ENCODE measurements around the gene GAPDH.

Gene GAPDH

GRCh38 chr12:6529291-6529737 lies 5.0 kb upstream of the GAPDH start:
- no peak for DNase-seq (ENCODE audit: low read depth)

GRCh38 chr12:6530576-6531260 lies 3.6 kb upstream of the GAPDH start:
- no peak for DNase-seq (ENCODE audit: low read depth)

- DNase-seq (ENCODE audit: low read depth) = peak; percentile 63
Observed at GRCh38 chr12:6532051-6532926, 2.0 kb upstream of the GAPDH start.

- DNase-seq (ENCODE audit: low read depth) = no peak
Observed at GRCh38 chr12:6532927-6533652, 1.2 kb upstream of the GAPDH start.

GRCh38 chr12:6533653-6533922 lies 729 bp upstream of the GAPDH start:
- no peak for DNase-seq (ENCODE audit: low read depth)

- no peak for DNase-seq (ENCODE audit: low read depth)
Observed at GRCh38 chr12:6534695-6534944, 303 bp downstream of the GAPDH start.

- DNase-seq (ENCODE audit: low read depth) = peak; percentile 60
Observed at GRCh38 chr12:6534945-6535696, 804 bp downstream of the GAPDH start.

- no peak for DNase-seq (ENCODE audit: low read depth)
Observed at GRCh38 chr12:6535697-6535946, 1.3 kb downstream of the GAPDH start.

GRCh38 chr12:6535960-6536847 lies 1.9 kb downstream of the GAPDH start:
- no peak for DNase-seq (ENCODE audit: low read depth)

- DNase-seq (ENCODE audit: low read depth) = no peak
Observed at GRCh38 chr12:6536894-6537579, 2.7 kb downstream of the GAPDH start.

GRCh38 chr12:6537580-6538419 lies 3.5 kb downstream of the GAPDH start:
- DNase-seq (ENCODE audit: low read depth) = peak; percentile 82

GRCh38 chr12:6538420-6539313 lies 4.3 kb downstream of the GAPDH start:
- DNase-seq (ENCODE audit: low read depth) = no peak

- no peak for DNase-seq (ENCODE audit: low read depth)
Observed at GRCh38 chr12:6539314-6539682, 5.0 kb downstream of the GAPDH start.

GRCh38 chr12:6539707-6540134 lies 5.4 kb downstream of the GAPDH start:
- DNase-seq (ENCODE audit: low read depth) = no peak

- no peak for DNase-seq (ENCODE audit: low read depth)
Observed at GRCh38 chr12:6540181-6540877, 6.0 kb downstream of the GAPDH start.

- no peak for DNase-seq (ENCODE audit: low read depth)
Observed at GRCh38 chr12:6541371-6542165, 7.3 kb downstream of the GAPDH start.

GRCh38 chr12:6542209-6543009 lies 8.1 kb downstream of the GAPDH start:
- DNase-seq (ENCODE audit: low read depth) = no peak
